H9 (cell line): ENCODE measurements around the gene SLCO4A1. TPM values are rescaled to one million over a fixed set of nuclear protein-coding genes. Genes with fewer than 3 reads are reported as not detected.

ENCODE experiments used
- DNase-seq: peaks from one replicate; pipeline ENCODE4 v3.0.0-alpha.2; 2017
- H2AFZ ChIP-seq: one replicate; pipeline ENCODE4 v1.6.1; 2013; ENCODE audit warnings: mild to moderate bottlenecking, low read length, control low read depth, moderate library complexity
- H2AK5ac ChIP-seq: 2 replicates; pipeline ENCODE4 v1.6.1; 2013; ENCODE audit warnings: low read length, control low read depth, mixed read lengths; ENCODE audit not compliant: insufficient read length
- H2BK120ac ChIP-seq: one replicate; pipeline ENCODE4 v1.6.1; 2013; ENCODE audit warnings: low read depth, mild to moderate bottlenecking, low read length, control low read depth, inconsistent platforms; ENCODE audit not compliant: poor library complexity, severe bottlenecking
- H2BK12ac ChIP-seq: 2 replicates; pipeline ENCODE4 v1.6.1; 2013; ENCODE audit warnings: low read length, control low read depth, mixed read lengths, low read depth; ENCODE audit not compliant: insufficient read length
- H2BK15ac ChIP-seq: 2 replicates; pipeline ENCODE4 v1.6.1; 2013; ENCODE audit warnings: low read depth, low read length, control low read depth
- H2BK20ac ChIP-seq: one replicate; pipeline ENCODE4 v1.6.1; 2013; ENCODE audit warnings: low read depth, mild to moderate bottlenecking, low read length, control low read depth, inconsistent platforms; ENCODE audit not compliant: poor library complexity, severe bottlenecking
- H2BK5ac ChIP-seq: 2 replicates; pipeline ENCODE4 v1.6.1; 2013; ENCODE audit warnings: low read length, control low read depth, mixed read lengths; ENCODE audit not compliant: insufficient read length
- H3K14ac ChIP-seq: 2 replicates; pipeline ENCODE4 v1.6.1; 2013; ENCODE audit warnings: low read length, control low read depth; ENCODE audit not compliant: insufficient read depth
- H3K18ac ChIP-seq: 2 replicates; pipeline ENCODE4 v1.6.1; 2013; ENCODE audit warnings: low read depth, mild to moderate bottlenecking, mixed read lengths, low read length, control low read depth; ENCODE audit not compliant: insufficient read length
- H3K23ac ChIP-seq: 2 replicates; pipeline ENCODE4 v1.6.1; 2013; ENCODE audit warnings: low read length, control low read depth, mixed read lengths, low read depth; ENCODE audit not compliant: insufficient read length
- H3K23me2 ChIP-seq: 2 replicates; pipeline ENCODE4 v1.6.1; 2013; ENCODE audit warnings: low read depth, mild to moderate bottlenecking, mixed read lengths, low read length, control low read depth; ENCODE audit not compliant: insufficient read length, poor library complexity, severe bottlenecking
- H3K27ac ChIP-seq: 2 replicates; pipeline ENCODE4 v1.5.1; 2013; ENCODE audit warnings: low read length, control low read depth, mixed read lengths, low read depth; ENCODE audit not compliant: insufficient read length
- H3K27me3 ChIP-seq: 2 replicates; pipeline ENCODE4 v1.6.1; 2013; ENCODE audit warnings: low read length, control low read depth, inconsistent platforms; ENCODE audit not compliant: insufficient read depth
- H3K4ac ChIP-seq: 2 replicates; pipeline ENCODE4 v1.6.1; 2013; ENCODE audit warnings: low read depth, mild to moderate bottlenecking, control low read depth, inconsistent platforms, low read length, moderate library complexity
- H3K4me1 ChIP-seq: 2 replicates; pipeline ENCODE4 v1.6.1; 2013; ENCODE audit warnings: low read length, control low read depth, inconsistent platforms; ENCODE audit not compliant: insufficient read depth
- H3K4me2 ChIP-seq: 2 replicates; pipeline ENCODE4 v1.6.1; 2013; ENCODE audit warnings: low read length, control low read depth, mixed read lengths; ENCODE audit not compliant: insufficient read length, insufficient read depth
- H3K56ac ChIP-seq: 2 replicates; pipeline ENCODE4 v1.6.1; 2013; ENCODE audit warnings: low read depth, mild to moderate bottlenecking, mixed read lengths, low read length, control low read depth; ENCODE audit not compliant: insufficient read length
- H3K79me1 ChIP-seq: 2 replicates; pipeline ENCODE4 v1.6.1; 2013; ENCODE audit warnings: low read depth, mild to moderate bottlenecking, moderate library complexity, low read length, control low read depth, inconsistent platforms; ENCODE audit not compliant: insufficient read depth, poor library complexity, severe bottlenecking
- H3K79me2 ChIP-seq: 2 replicates; pipeline ENCODE4 v1.6.1; 2013; ENCODE audit warnings: low read length, control low read depth, inconsistent platforms; ENCODE audit not compliant: insufficient read depth
- H3K9ac ChIP-seq: 2 replicates; pipeline ENCODE4 v1.6.1; 2013; ENCODE audit warnings: low read length, control low read depth, mixed read lengths; ENCODE audit not compliant: insufficient read length; ENCODE audit errors: extremely low read depth
- H3K9me3 ChIP-seq: one replicate; pipeline ENCODE4 v1.6.1; 2013; ENCODE audit warnings: low read depth, low read length, inconsistent platforms; ENCODE audit not compliant: control insufficient read depth
- H3T11ph ChIP-seq: one replicate; pipeline ENCODE4 v1.6.1; 2013; ENCODE audit warnings: mild to moderate bottlenecking, low read length, control low read depth, inconsistent platforms
- H4K20me1 ChIP-seq: one replicate; pipeline ENCODE4 v1.6.1; 2013; ENCODE audit not compliant: control insufficient read depth, insufficient read length, insufficient read depth
- H4K5ac ChIP-seq: 2 replicates; pipeline ENCODE4 v1.6.1; 2013; ENCODE audit warnings: low read depth, mild to moderate bottlenecking, mixed read lengths, low read length, control low read depth; ENCODE audit not compliant: insufficient read length
- H4K8ac ChIP-seq: replicated peaks from 2 replicates; pipeline ENCODE4 v1.6.1; 2013; ENCODE audit warnings: low read length, control low read depth, mixed read lengths, low read depth; ENCODE audit not compliant: insufficient read length
- H4K91ac ChIP-seq: 2 replicates; pipeline ENCODE4 v1.6.1; 2013; ENCODE audit warnings: low read depth, mild to moderate bottlenecking, moderate library complexity, mixed read lengths, low read length, control low read depth; ENCODE audit not compliant: insufficient read length
- H3K27ac Mint-ChIP-seq, 3 experiments: 2 replicates in 2 of 3; 3 replicates in 1 of 3; pipeline ENCODE4 v1.8.0; 2020 to 2021; ENCODE audit warnings: mixed read lengths in 3 of 3, mild to moderate bottlenecking in 1 of 3, moderate library complexity in 1 of 3
- H3K27me3 Mint-ChIP-seq: 2 replicates; pipeline ENCODE4 v1.8.0; 2021; ENCODE audit warnings: low read depth, mild to moderate bottlenecking, moderate library complexity, mixed read lengths
- H3K36me3 Mint-ChIP-seq, 3 experiments: 2 replicates in 2 of 3; 3 replicates in 1 of 3; pipeline ENCODE4 v1.8.0; 2020 to 2021; ENCODE audit warnings: low read depth in 3 of 3, mixed read lengths in 3 of 3; ENCODE audit not compliant: insufficient read depth in 1 of 3
- H3K4me1 Mint-ChIP-seq, 2 experiments: 2 replicates each; pipeline ENCODE4 v1.8.0; 2020; ENCODE audit warnings: mixed read lengths in 2 of 2
- H3K4me3 Mint-ChIP-seq, 2 experiments: 2 replicates in 1 of 2; 3 replicates in 1 of 2; pipeline ENCODE4 v1.8.0; 2020 to 2021; ENCODE audit warnings: mild to moderate bottlenecking in 2 of 2, mixed read lengths in 2 of 2, moderate library complexity in 1 of 2
- H3K9me3 Mint-ChIP-seq, 2 experiments: 2 replicates in 1 of 2; 3 replicates in 1 of 2; pipeline ENCODE4 v1.8.0; 2020; ENCODE audit warnings: mild to moderate bottlenecking in 2 of 2, mixed read lengths in 2 of 2, moderate library complexity in 1 of 2
- CTCF ChIP-seq: fragments of 200-600 bp; sonication (generic); conservative IDR thresholded peaks from 3 replicates; pipeline ENCODE4 v1.8.0; 2021; ENCODE audit warnings: antibody characterized with exemption, mild to moderate bottlenecking
- WGBS: extraction: QIAGEN DNeasy Blood & Tissue Kit; methylation state at CpG from one replicate; pipeline ENCODE4 v1.1.7; 2013; ENCODE audit warnings: missing lambda C conversion rate, low lambda C conversion rate, mixed read lengths; ENCODE audit not compliant: insufficient read length; ENCODE audit errors: extremely low coverage; 5-methylcytosine and 5-hydroxymethylcytosine counted together
- total RNA-seq: library from RNA; stranded (reverse); gene quantifications from 2 replicates; pipeline ENCODE4 v1.2.1, GENCODE V29; 2021

The SLCO4A1 gene
- total RNA-seq, 1 experiment from 2014 or later = 9.4 TPM

GRCh38 chr20:62637521-62638054 is 4.7 kb upstream of the SLCO4A1 start:
- no peak overlapping the region for H2BK20ac ChIP-seq
- H3K4me1 ChIP-seq = no peaks in the 10 kb centered on the region
- Mint-ChIP-seq H3K36me3 (no peaks in the 10 kb centered on the region; a peak in 1 of 7 replicates), H3K27ac (no peak overlapping the region), H3K4me1 (peaks cover 16 to 47% of the 10 kb centered on the region in 2 experiments), H3K4me3 (no peak overlapping the region), H3K27me3 (peaks cover 54% of the 10 kb centered on the region), H3K9me3 (no peaks in the 10 kb centered on the region; a peak in 2 of 5 replicates)
- no peaks in the 10 kb centered on the region for H4K20me1 ChIP-seq
- no peak overlapping the region for H3K56ac ChIP-seq
- H2BK5ac ChIP-seq = no peak overlapping the region
- no peak for TF ChIP-seq CTCF
- no peaks in the 10 kb centered on the region for H3K9me3 ChIP-seq
- H4K91ac ChIP-seq = no peak overlapping the region
- peaks cover 5% of the 10 kb centered on the region; the same call in 1 of the 2 replicates for H3K27me3 ChIP-seq
- no peaks in the 10 kb centered on the region for H3K79me1 ChIP-seq
- no peak overlapping the region for H3K27ac ChIP-seq
- no peak for DNase-seq
- H2AK5ac ChIP-seq = no peak overlapping the region
- no peak overlapping the region for H3K4ac ChIP-seq
- H3K23me2 ChIP-seq = peaks cover 3% of the 10 kb centered on the region
- no peak overlapping the region for H2BK120ac ChIP-seq
- H4K8ac ChIP-seq = no peak overlapping the region
- H3K9ac ChIP-seq = no peak overlapping the region
- H2BK12ac ChIP-seq = no peak overlapping the region
- no peak overlapping the region for H3K4me2 ChIP-seq
- no peak overlapping the region for H3K23ac ChIP-seq
- WGBS = no CpG with 5 or more reads among the region's 11 CpGs
- H3K79me2 ChIP-seq = no peaks in the 10 kb centered on the region
- no peak overlapping the region for H2AFZ ChIP-seq
- no peak overlapping the region for H3K14ac ChIP-seq
- no peak overlapping the region for H4K5ac ChIP-seq
- no peak overlapping the region for H3T11ph ChIP-seq
- H2BK15ac ChIP-seq = no peak overlapping the region
- H3K18ac ChIP-seq = no peak overlapping the region
